Fibroblast of lung (primary cell): ENCODE measurements around the gene SLC11A2. TPM values are rescaled to one million over a fixed set of nuclear protein-coding genes. Genes with fewer than 3 reads are reported as not detected.

ENCODE experiments used
- DNase-seq, 2 donors: peaks; one replicate each; pipeline versions ENCODE4 v3.0.0 to v3.0.0-alpha.2; 2010; ENCODE audit warnings: low read depth in 2 of 2
- H2AFZ ChIP-seq: 2 replicates; pipeline ENCODE4 v1.5.1; 2012; ENCODE audit warnings: low read length, control low read depth, inconsistent platforms
- H3K27ac ChIP-seq: 2 replicates; pipeline ENCODE4 v1.5.1; 2011; ENCODE audit warnings: low read length, control low read depth; ENCODE audit not compliant: insufficient read depth
- H3K27me3 ChIP-seq: 2 replicates; pipeline ENCODE4 v1.5.1; 2011; ENCODE audit warnings: mild to moderate bottlenecking, low read length; ENCODE audit not compliant: control insufficient read depth, insufficient read depth
- H3K36me3 ChIP-seq: 2 replicates; pipeline ENCODE4 v1.5.1; 2011; ENCODE audit warnings: low read length; ENCODE audit not compliant: control insufficient read depth, insufficient read depth
- H3K4me1 ChIP-seq: 2 replicates; pipeline ENCODE4 v1.5.1; 2011; ENCODE audit warnings: low read length; ENCODE audit not compliant: control insufficient read depth, insufficient read depth; ENCODE audit errors: extremely low read depth
- H3K4me2 ChIP-seq: 2 replicates; pipeline ENCODE4 v1.5.1; 2011; ENCODE audit warnings: low read length, control low read depth; ENCODE audit not compliant: insufficient read depth; ENCODE audit errors: extremely low read depth
- H3K4me3 ChIP-seq, 4 experiments: fragments of 200-600 bp in 1 of 4; sonication (generic) in 1 of 4; replicated peaks in 1 of 4; 2 replicates each; pipeline ENCODE4 v1.5.1; 2011 to 2016; ENCODE audit warnings: low read length in 4 of 4, low read depth in 3 of 4, mild to moderate bottlenecking in 3 of 4, control low read depth in 2 of 4, inconsistent platforms in 1 of 4, mixed read lengths in 1 of 4; ENCODE audit not compliant: insufficient read depth in 1 of 4; ENCODE audit errors: control extremely low read depth in 1 of 4
- H3K79me2 ChIP-seq: 2 replicates; pipeline ENCODE4 v1.5.1; 2012; ENCODE audit warnings: mild to moderate bottlenecking, low read length, inconsistent platforms; ENCODE audit not compliant: control insufficient read depth, insufficient read depth
- H3K9ac ChIP-seq: 2 replicates; pipeline ENCODE4 v1.5.1; 2011; ENCODE audit warnings: mild to moderate bottlenecking, low read length, control low read depth; ENCODE audit not compliant: insufficient read depth
- H3K9me3 ChIP-seq: 2 replicates; pipeline ENCODE4 v1.5.1; 2012; ENCODE audit warnings: low read depth, low read length; ENCODE audit not compliant: control insufficient read depth, insufficient read depth
- H4K20me1 ChIP-seq: 2 replicates; pipeline ENCODE4 v1.5.1; 2011; ENCODE audit warnings: low read length; ENCODE audit not compliant: control insufficient read depth, insufficient read depth; ENCODE audit errors: extremely low read depth
- EZH2 ChIP-seq: IDR thresholded peaks from 2 replicates; pipeline ENCODE4 v1.5.1; 2012; ENCODE audit warnings: low read length, control low read depth, mild to moderate bottlenecking; ENCODE audit errors: missing control alignments
- polyA plus RNA-seq, 2 donors: library from polyadenylated mRNA; depleted of rRNA in 1 of 2; stranded (reverse) in 1 of 2; unstranded in 1 of 2; fragments of >200 nt; gene quantifications; 2 replicates each; pipeline ENCODE4 v1.2.1, GENCODE V29; 2011 to 2012; ENCODE audit warnings: missing spikeins in 1 of 2
- total RNA-seq: library from RNA; depleted of rRNA; stranded (reverse); fragments of >200 nt; gene quantifications from 2 replicates; pipeline ENCODE4 v1.2.1, GENCODE V29; 2014
- TF ChIP-seq, protein P1 (sequence below), 2 donors: IDR thresholded peaks in 1 of 2; conservative IDR thresholded peaks in 1 of 2; 1 replicate in 1 of 2; 2 replicates in 1 of 2; pipeline ENCODE4 v1.5.1; 2011 to 2012; ENCODE audit warnings: low read length in 2 of 2, control low read depth in 1 of 2, inconsistent platforms in 1 of 2, low read depth in 1 of 2, mild to moderate bottlenecking in 1 of 2

SLC11A2 gene
- total and polyA plus RNA-seq, 2 donors (not counting 1 experiment from before 2014, with no cell fraction given) = 38.6 to 75.0 TPM

- TF ChIP-seq, protein P1, sequence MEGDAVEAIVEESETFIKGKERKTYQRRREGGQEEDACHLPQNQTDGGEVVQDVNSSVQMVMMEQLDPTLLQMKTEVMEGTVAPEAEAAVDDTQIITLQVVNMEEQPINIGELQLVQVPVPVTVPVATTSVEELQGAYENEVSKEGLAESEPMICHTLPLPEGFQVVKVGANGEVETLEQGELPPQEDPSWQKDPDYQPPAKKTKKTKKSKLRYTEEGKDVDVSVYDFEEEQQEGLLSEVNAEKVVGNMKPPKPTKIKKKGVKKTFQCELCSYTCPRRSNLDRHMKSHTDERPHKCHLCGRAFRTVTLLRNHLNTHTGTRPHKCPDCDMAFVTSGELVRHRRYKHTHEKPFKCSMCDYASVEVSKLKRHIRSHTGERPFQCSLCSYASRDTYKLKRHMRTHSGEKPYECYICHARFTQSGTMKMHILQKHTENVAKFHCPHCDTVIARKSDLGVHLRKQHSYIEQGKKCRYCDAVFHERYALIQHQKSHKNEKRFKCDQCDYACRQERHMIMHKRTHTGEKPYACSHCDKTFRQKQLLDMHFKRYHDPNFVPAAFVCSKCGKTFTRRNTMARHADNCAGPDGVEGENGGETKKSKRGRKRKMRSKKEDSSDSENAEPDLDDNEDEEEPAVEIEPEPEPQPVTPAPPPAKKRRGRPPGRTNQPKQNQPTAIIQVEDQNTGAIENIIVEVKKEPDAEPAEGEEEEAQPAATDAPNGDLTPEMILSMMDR (conservative IDR thresholded peaks at IDR 0.05 in 1 of 2, IDR thresholded peaks at IDR 0.05 in 1 of 2; ENCODE audit: low read depth in 1 of 2, low read length in 2 of 2) = no peak
- TF ChIP-seq EZH2 = no peak
- no peak overlapping the region for H2AFZ ChIP-seq
- no peak overlapping the region for H3K9ac ChIP-seq
- DNase-seq = peak in 1 of 2 donors; percentile 9
- no peaks in the 10 kb centered on the region for H3K9me3 ChIP-seq
- peaks cover 6% of the 10 kb centered on the region for H3K36me3 ChIP-seq
- H3K27me3 ChIP-seq = no peaks in the 10 kb centered on the region
- H3K79me2 ChIP-seq = no peaks in the 10 kb centered on the region
- no peaks in the 10 kb centered on the region for H4K20me1 ChIP-seq
- no peak overlapping the region for H3K27ac ChIP-seq
- H3K4me2 ChIP-seq = no peak overlapping the region
- no peaks in the 10 kb centered on the region for H3K4me1 ChIP-seq
- no peak overlapping the region for H3K4me3 ChIP-seq
Measured at GRCh38 chr12:50999093-50999492, 27.1 kb downstream of the SLC11A2 start.

DNA sequence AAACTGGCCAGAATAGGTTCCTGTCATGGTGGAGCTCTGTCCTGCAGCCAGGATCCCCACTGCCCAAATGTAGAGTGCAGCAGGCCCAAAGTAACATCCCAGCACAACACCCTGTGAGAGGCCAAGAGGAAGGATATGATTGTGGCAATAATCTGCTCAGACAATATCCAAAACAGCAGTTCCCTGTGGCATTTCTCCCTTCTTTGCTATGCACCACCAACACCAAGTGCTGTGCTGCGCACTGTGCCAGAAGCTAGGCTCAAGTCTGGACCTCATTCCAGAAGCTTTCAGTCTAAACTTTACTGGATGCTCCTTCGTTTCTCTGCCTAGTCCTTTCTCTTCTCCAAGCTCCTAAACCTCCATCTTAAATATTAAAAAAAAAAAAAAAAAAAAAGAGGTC lies 33.4 kb downstream of the SLC11A2 start:
- TF ChIP-seq EZH2 = no peak
- TF ChIP-seq, protein P1 (conservative IDR thresholded peaks at IDR 0.05 in 1 of 2, IDR thresholded peaks at IDR 0.05 in 1 of 2; ENCODE audit: low read depth in 1 of 2, low read length in 2 of 2) = no peak
- Histone ChIP-seq H3K79me2 (no peaks in the 10 kb centered on the region), H2AFZ (no peak overlapping the region), H3K4me2 (no peak overlapping the region), H4K20me1 (no peaks in the 10 kb centered on the region), H3K9ac (no peak overlapping the region), H3K4me3 (no peak overlapping the region), H3K36me3 (peaks cover 10% of the 10 kb centered on the region), H3K4me1 (no peaks in the 10 kb centered on the region), H3K9me3 (no peaks in the 10 kb centered on the region), H3K27ac (no peak overlapping the region), H3K27me3 (no peaks in the 10 kb centered on the region)
- DNase-seq = no peak

- no peak for TF ChIP-seq EZH2
- TF ChIP-seq, protein P1 (conservative IDR thresholded peaks at IDR 0.05 in 1 of 2, IDR thresholded peaks at IDR 0.05 in 1 of 2; ENCODE audit: low read depth in 1 of 2, low read length in 2 of 2) = no peak
- H2AFZ ChIP-seq = no peak overlapping the region
- no peaks in the 10 kb centered on the region for H4K20me1 ChIP-seq
- peaks cover 7% of the 10 kb centered on the region for H3K36me3 ChIP-seq
- H3K79me2 ChIP-seq = no peaks in the 10 kb centered on the region
- H3K4me2 ChIP-seq = no peak overlapping the region
- no peaks in the 10 kb centered on the region for H3K9me3 ChIP-seq
- no peak overlapping the region for H3K4me3 ChIP-seq
- DNase-seq = no peak
- no peak overlapping the region for H3K27ac ChIP-seq
- H3K9ac ChIP-seq = no peak overlapping the region
- H3K4me1 ChIP-seq = no peaks in the 10 kb centered on the region
- H3K27me3 ChIP-seq = no peaks in the 10 kb centered on the region
Measured at GRCh38 chr12:50991291-50991690, 34.9 kb downstream of the SLC11A2 start.
